ENCODE results near the gene NAP1L5.

NAP1L5 gene

GRCh38 chr4:88719381-88719780, 21.8 kb upstream of the NAP1L5 start:
- no peak overlapping the region for H3K4me3 ChIP-seq (ENCODE audit: low read depth, low read length)
- in situ Hi-C loops (cut with HindIII; ENCODE audit: low sequenced_read_pairs): no loop called here
- no peak for DNase-seq (ENCODE audit: low read depth, low spot score)
- TF ChIP-seq CTCF (IDR thresholded peaks at IDR 0.05; ENCODE audit: low read depth, low read length): no peak

GRCh38 chr4:88718098-88718497, 20.5 kb upstream of the NAP1L5 start:
- H3K4me3 ChIP-seq (ENCODE audit: low read depth, low read length): no peak overlapping the region
- in situ Hi-C loops (cut with HindIII; ENCODE audit: low sequenced_read_pairs): no loop called here
- no peak for TF ChIP-seq CTCF (IDR thresholded peaks at IDR 0.05; ENCODE audit: low read depth, low read length)
- DNase-seq (ENCODE audit: low read depth, low spot score): no peak

GRCh38 chr4:88713782-88714181, 16.2 kb upstream of the NAP1L5 start:
- in situ Hi-C loops (cut with HindIII; ENCODE audit: low sequenced_read_pairs): no loop called here
- no peak overlapping the region for H3K4me3 ChIP-seq (ENCODE audit: low read depth, low read length)
- TF ChIP-seq CTCF (IDR thresholded peaks at IDR 0.05; ENCODE audit: low read depth, low read length): no peak
- no peak for DNase-seq (ENCODE audit: low read depth, low spot score)

GRCh38 chr4:88709989-88710388, 12.4 kb upstream of the NAP1L5 start:
- no peak for DNase-seq (ENCODE audit: low read depth, low spot score)
- in situ Hi-C loops (cut with HindIII; ENCODE audit: low sequenced_read_pairs): no loop called here
- no peak overlapping the region for H3K4me3 ChIP-seq (ENCODE audit: low read depth, low read length)
- no peak for TF ChIP-seq CTCF (IDR thresholded peaks at IDR 0.05; ENCODE audit: low read depth, low read length)

- in situ Hi-C loops (cut with HindIII; ENCODE audit: low sequenced_read_pairs): no loop called here
- DNase-seq (ENCODE audit: low read depth, low spot score): peak; percentile 71
- peak; percentile 63 for TF ChIP-seq CTCF (IDR thresholded peaks at IDR 0.05; ENCODE audit: low read depth, low read length)
Observed at GRCh38 chr4:88706574-88706973, 8.9 kb upstream of the NAP1L5 start.

GRCh38 chr4:88705805-88706492, 8.3 kb upstream of the NAP1L5 start:
- no peak for TF ChIP-seq CTCF (IDR thresholded peaks at IDR 0.05; ENCODE audit: low read depth, low read length)
- in situ Hi-C loops (cut with HindIII; ENCODE audit: low sequenced_read_pairs): no loop called here
- no peak overlapping the region for H3K4me3 ChIP-seq (ENCODE audit: low read depth, low read length)
- DNase-seq (ENCODE audit: low read depth, low spot score): peak; percentile 23

More at GRCh38 chr4:88706574-88706973, 8.9 kb upstream of the NAP1L5 start:
- H3K4me3 ChIP-seq (ENCODE audit: low read depth, low read length): no peak overlapping the region
